Psoas muscle (tissue), 8 donors: ENCODE data around the gene CCDC137. TPM values are rescaled to one million over a fixed set of nuclear protein-coding genes. Genes with fewer than 3 reads are reported as not detected.

ENCODE experiments used
- ATAC-seq, 4 donors: fragments of 200-7000 bp; cut with Tn5 transposase; one replicate each; pipeline ENCODE4 v1.9.1; 2020; ENCODE audit warnings: moderate library complexity in 3 of 4, mild to moderate bottlenecking in 2 of 4
- DNase-seq, 2 donors: peaks; one replicate each; pipeline ENCODE4 v3.0.0-alpha.2; 2020
- H3K27ac ChIP-seq: fragments of 200-600 bp; one replicate; pipeline ENCODE4 v1.8.0; 2022
- H3K27me3 ChIP-seq, 3 donors: fragments of 200-600 bp in 1 of 3; one replicate each; pipeline versions ENCODE4 v1.6.1 to v1.8.0; 2013 to 2022; ENCODE audit warnings: low read length in 2 of 3, mild to moderate bottlenecking in 2 of 3, moderate library complexity in 1 of 3; ENCODE audit not compliant: insufficient read depth in 3 of 3
- H3K36me3 ChIP-seq, 2 donors: fragments of 200-600 bp in 1 of 2; one replicate each; pipeline versions ENCODE4 v1.6.1 to v1.8.0; 2013 to 2022; ENCODE audit warnings: low read depth in 1 of 2, mild to moderate bottlenecking in 1 of 2, moderate library complexity in 1 of 2; ENCODE audit not compliant: insufficient read depth in 1 of 2
- H3K4me1 ChIP-seq: fragments of 200-600 bp; one replicate; pipeline ENCODE4 v1.8.0; 2022
- H3K4me3 ChIP-seq: fragments of 200-600 bp; one replicate; pipeline ENCODE4 v1.8.0; 2022; ENCODE audit warnings: mild to moderate bottlenecking
- H3K9me3 ChIP-seq: fragments of 200-600 bp; one replicate; pipeline ENCODE4 v1.8.0; 2022
- CTCF ChIP-seq: fragments of 200-600 bp; IDR thresholded peaks from one replicate; pipeline ENCODE4 v1.8.0; 2022; ENCODE audit warnings: antibody characterized with exemption
- WGBS, 3 donors: extraction: QIAGEN DNeasy Blood & Tissue Kit; methylation state at CpG; one replicate each; pipeline versions ENCODE4 v1.1.6 to v1.1.7; 2013; 5-methylcytosine and 5-hydroxymethylcytosine counted together
- intact Hi-C, 2 donors: fragments of 100-400 bp; cut with DNase I; formaldehyde crosslinking; loops; one replicate each; pipeline versions ENCODE4 v1.11.0 to v1.14.2; 2022
- polyA plus RNA-seq, 3 donors: library from polyadenylated mRNA; stranded (reverse); fragments of 200-250 nt; gene quantifications; one replicate each; pipeline ENCODE4 v1.2.3, GENCODE V29; 2013
- total RNA-seq, 4 donors: library from RNA; stranded (reverse); fragmentation: NEBNext Ultra II Directional in 2 of 4; extraction: Animal tissue kit (Norgen Biotek cat#: 25700) in 2 of 4; gene quantifications; one replicate each; pipeline versions ENCODE4 v1.2.1 to v1.2.4, GENCODE V29; 2021 to 2023
- donor health status: healthy with polysubstance abuse.
- donor health status: DM: no; HTN: no; CAD: no; lungs with moderate emphysema.
- donor health status: Bipolar disorder and iron deficiency.
- donor health status: healthy.
- donor health status: DM: yes; HTN: yes; CAD: no.
- donor health status: DM: no; HTN: no; CAD: no.
- donor health status: DM: no; HTN: no; CAD: no.
- donor health status: DM: yes; HTN: yes; CAD: no.

CCDC137 gene
- total and polyA plus RNA-seq, 7 donors: 4.8 to 47.4 (median 11.3) TPM

GRCh38 chr17:81691608-81692007 lies 25.1 kb downstream of the CCDC137 start:
- no peak overlapping the region for H3K27ac ChIP-seq
- WGBS, 3 donors: 95 to 97% (median 96%) methylated on average over 20 of the region's 20 CpGs
- no peaks in the 10 kb centered on the region for H3K27me3 ChIP-seq
- TF ChIP-seq CTCF: no peak
- no peak for ATAC-seq
- peaks cover 8 to 100% of the 10 kb centered on the region in 2 donors for H3K36me3 ChIP-seq
- no peak overlapping the region for H3K4me3 ChIP-seq
- intact Hi-C loops: no loop called here
- DNase-seq: no peak
- H3K4me1 ChIP-seq: peaks cover under 1% of the 10 kb centered on the region
- no peaks in the 10 kb centered on the region for H3K9me3 ChIP-seq

- peaks cover 14% of the 10 kb centered on the region for H3K4me1 ChIP-seq
- WGBS, 3 donors: 85 to 88% (median 86%) methylated on average over 18 to 35 of the region's 35 CpGs
- H3K9me3 ChIP-seq: no peaks in the 10 kb centered on the region
- ATAC-seq (no peak), DNase-seq (no peak)
- intact Hi-C loops: no loop called here
- peaks cover 0 to 99% of the 10 kb centered on the region in 2 donors for H3K36me3 ChIP-seq
- H3K4me3 ChIP-seq: no peak overlapping the region
- no peak for TF ChIP-seq CTCF
- no peak overlapping the region for H3K27ac ChIP-seq
- H3K27me3 ChIP-seq: no peaks in the 10 kb centered on the region
Measured at GRCh38 chr17:81693509-81694210, 27.1 kb downstream of the CCDC137 start.

GRCh38 chr17:81694810-81695209 lies 28.3 kb downstream of the CCDC137 start:
- DNase-seq (no peak), ATAC-seq (no peak)
- Histone ChIP-seq H3K4me1 (peaks cover 14% of the 10 kb centered on the region), H3K27ac (no peak overlapping the region), H3K36me3 (peaks cover 0 to 99% of the 10 kb centered on the region in 2 donors), H3K4me3 (no peak overlapping the region), H3K9me3 (no peaks in the 10 kb centered on the region), H3K27me3 (no peaks in the 10 kb centered on the region)
- TF ChIP-seq CTCF: no peak
- WGBS, 3 donors: 89 to 94% (median 94%) methylated on average over 19 of the region's 19 CpGs
- intact Hi-C loops: no loop called here

GRCh38 chr17:81695211-81695610 lies 28.7 kb downstream of the CCDC137 start:
- H3K27me3 ChIP-seq: no peaks in the 10 kb centered on the region
- peaks cover 14% of the 10 kb centered on the region for H3K4me1 ChIP-seq
- no peak for ATAC-seq
- TF ChIP-seq CTCF: no peak
- H3K36me3 ChIP-seq: peaks cover 0 to 99% of the 10 kb centered on the region in 2 donors
- no peaks in the 10 kb centered on the region for H3K9me3 ChIP-seq
- DNase-seq: no peak
- WGBS, 3 donors: 68 to 75% (median 70%) methylated on average over 6 of the region's 6 CpGs
- H3K27ac ChIP-seq: no peak overlapping the region
- no peak overlapping the region for H3K4me3 ChIP-seq
- intact Hi-C loops: no loop called here

GRCh38 chr17:81695801-81696200 lies 29.3 kb downstream of the CCDC137 start:
- peaks cover 14% of the 10 kb centered on the region for H3K4me1 ChIP-seq
- intact Hi-C loops: no loop called here
- 88 to 93% (median 89%) methylated on average over 22 of the region's 22 CpGs for WGBS, 3 donors
- H3K4me3 ChIP-seq: no peak overlapping the region
- ATAC-seq (no peak), DNase-seq (no peak)
- peaks cover 0 to 99% of the 10 kb centered on the region in 2 donors for H3K36me3 ChIP-seq
- H3K27me3 ChIP-seq: no peaks in the 10 kb centered on the region
- TF ChIP-seq CTCF: no peak
- H3K9me3 ChIP-seq: no peaks in the 10 kb centered on the region
- H3K27ac ChIP-seq: no peak overlapping the region
